Measurements from ENCODE around the gene B3GNT3. TPM values are rescaled to one million over a fixed set of nuclear protein-coding genes. Genes with fewer than 3 reads are reported as not detected.

Gene B3GNT3
- total RNA-seq, 2 experiments from 2014 or later, result 0.75 to 0.95 TPM

- Mint-ChIP-seq H3K4me3 (no peak overlapping the region), H3K9me3 (ENCODE audit: low read depth) (no peaks in the 10 kb centered on the region), H3K27me3 (no peaks in the 10 kb centered on the region), H3K27ac (no peak overlapping the region), H3K36me3 (ENCODE audit: low read depth) (peaks cover 44% of the 10 kb centered on the region), H3K4me1 (peaks cover 6% of the 10 kb centered on the region)
- DNase-seq (peak; percentile 87), ATAC-seq (peak; percentile 73)
- intact Hi-C loops (cut with DNase I, micrococcal nuclease), result loop anchor here (1.0 to 5.0 kb wide), 5 partner anchors 70 to 177 kb away; partner anchors contain the start of gene RPL18A (in 1 of the 2)
- POLR2A ChIA-PET, result interaction anchor here (0.5 kb wide), 1 partner anchor 38 kb away, joined by 3 read pairs; no protein-coding TSS in a partner anchor
- CTCF ChIA-PET, result interaction anchor here (0.6 to 1.9 kb wide), 7 partner anchors 18 to 289 kb away, joined by 3 to 9 read pairs (median 3); no protein-coding TSS in a partner anchor
These were observed 10.5 kb upstream of the B3GNT3 start for GRCh38 chr19:17784201-17785008.

GRCh38 chr19:17787274-17787913, 7.5 kb upstream of the B3GNT3 start:
- no peak for DNase-seq
- intact Hi-C loops (cut with DNase I, micrococcal nuclease), result no loop called here
- POLR2A ChIA-PET, result no interaction called here

GRCh38 chr19:17788632-17789031, 6.3 kb upstream of the B3GNT3 start:
- H3K4me3 Mint-ChIP-seq, result no peak overlapping the region
- no peak for ATAC-seq
- ChIA-PET POLR2A (no interaction called here), CTCF (no interaction called here)
- H3K36me3 Mint-ChIP-seq (ENCODE audit: low read depth), result peaks cover 32% of the 10 kb centered on the region
- intact Hi-C loops (cut with DNase I, micrococcal nuclease), result no loop called here
- no peak for DNase-seq
- peaks cover 28% of the 10 kb centered on the region for H3K4me1 Mint-ChIP-seq
- H3K27ac Mint-ChIP-seq, result no peak overlapping the region
- no peaks in the 10 kb centered on the region for H3K9me3 Mint-ChIP-seq (ENCODE audit: low read depth)
- no peaks in the 10 kb centered on the region for H3K27me3 Mint-ChIP-seq

More at GRCh38 chr19:17787274-17787913, 7.5 kb upstream of the B3GNT3 start:
- Mint-ChIP-seq H3K9me3 (ENCODE audit: low read depth) (no peaks in the 10 kb centered on the region), H3K27me3 (no peaks in the 10 kb centered on the region), H3K4me3 (no peak overlapping the region), H3K27ac (no peak overlapping the region), H3K4me1 (peaks cover 22% of the 10 kb centered on the region), H3K36me3 (ENCODE audit: low read depth) (peaks cover 36% of the 10 kb centered on the region)
- no peak for ATAC-seq
- CTCF ChIA-PET, result interaction anchor here (0.5 to 0.7 kb wide), 2 partner anchors 14 to 67 kb away, joined by 3 to 4 read pairs; no protein-coding TSS in a partner anchor

- intact Hi-C loops (cut with DNase I, micrococcal nuclease), result no loop called here
- no peak for ATAC-seq
These were observed 4.7 kb upstream of the B3GNT3 start for GRCh38 chr19:17790059-17790780.

GRCh38 chr19:17794412-17794730, 567 bp upstream of the B3GNT3 start:
- POLR2A ChIA-PET, result no interaction called here
- ATAC-seq, result no peak
- CTCF ChIA-PET, result interaction anchor here (0.8 to 1.4 kb wide), 4 partner anchors 11 to 189 kb away, joined by 3 to 4 read pairs (median 4); partner anchors contain the start of gene RPL18A
- H3K4me1 Mint-ChIP-seq, result peaks cover 58% of the 10 kb centered on the region
- H3K27me3 Mint-ChIP-seq, result no peaks in the 10 kb centered on the region
- peak overlapping the region; percentile 60 for H3K4me3 Mint-ChIP-seq
- DNase-seq, result no peak
- intact Hi-C loops (cut with DNase I, micrococcal nuclease), result no loop called here
- H3K27ac Mint-ChIP-seq, result peak overlapping the region; percentile 19
- peaks cover 2% of the 10 kb centered on the region for H3K36me3 Mint-ChIP-seq (ENCODE audit: low read depth)
- no peaks in the 10 kb centered on the region for H3K9me3 Mint-ChIP-seq (ENCODE audit: low read depth)

More at GRCh38 chr19:17790059-17790780, 4.7 kb upstream of the B3GNT3 start:
- peak; percentile 33 for DNase-seq
- H3K36me3 Mint-ChIP-seq (ENCODE audit: low read depth), result peaks cover 22% of the 10 kb centered on the region
- CTCF ChIA-PET, result interaction anchor here (0.7 to 2.0 kb wide), 4 partner anchors 9 to 86 kb away, joined by 3 to 5 read pairs (median 5); no protein-coding TSS in a partner anchor
- POLR2A ChIA-PET, result interaction anchor here (0.8 kb wide), 1 partner anchor 179 kb away, joined by 3 read pairs; no protein-coding TSS in a partner anchor
- no peak overlapping the region for H3K27ac Mint-ChIP-seq
- no peaks in the 10 kb centered on the region for H3K27me3 Mint-ChIP-seq
- H3K4me3 Mint-ChIP-seq, result no peak overlapping the region
- H3K9me3 Mint-ChIP-seq (ENCODE audit: low read depth), result no peaks in the 10 kb centered on the region
- peaks cover 29% of the 10 kb centered on the region for H3K4me1 Mint-ChIP-seq

GRCh38 chr19:17795495-17795856, 538 bp downstream of the B3GNT3 start:
- no peaks in the 10 kb centered on the region for H3K27me3 Mint-ChIP-seq
- H3K4me1 Mint-ChIP-seq, result peaks cover 51% of the 10 kb centered on the region
- CTCF ChIA-PET, result interaction anchor here (0.6 to 1.2 kb wide), 4 partner anchors 64 to 575 kb away, joined by 3 to 6 read pairs (median 4); partner anchors contain the start of gene RPL18A
- ATAC-seq, result no peak
- POLR2A ChIA-PET, result interaction anchor here (0.7 kb wide), 1 partner anchor 11 kb away, joined by 8 read pairs; no protein-coding TSS in a partner anchor
- intact Hi-C loops (cut with DNase I, micrococcal nuclease), result loop anchor here (5.0 kb wide), 2 partner anchors 62 to 137 kb away; partner anchors contain the start of genes CCDC124 (in 1 of the 2) and RPL18A (in 1 of the 2)
- no peak overlapping the region for H3K27ac Mint-ChIP-seq
- H3K36me3 Mint-ChIP-seq (ENCODE audit: low read depth), result no peaks in the 10 kb centered on the region
- no peaks in the 10 kb centered on the region for H3K9me3 Mint-ChIP-seq (ENCODE audit: low read depth)
- H3K4me3 Mint-ChIP-seq, result peak overlapping the region; percentile 60
- DNase-seq, result no peak

GRCh38 chr19:17796013-17796837, 1.3 kb downstream of the B3GNT3 start:
- intact Hi-C loops (cut with DNase I, micrococcal nuclease), result loop anchor here (5.0 kb wide), 2 partner anchors 61 to 136 kb away; partner anchors contain the start of genes CCDC124 (in 1 of the 2) and RPL18A (in 1 of the 2)

GRCh38 chr19:17796838-17797423, 2.0 kb downstream of the B3GNT3 start:
- Mint-ChIP-seq H3K27me3 (no peaks in the 10 kb centered on the region), H3K36me3 (ENCODE audit: low read depth) (no peaks in the 10 kb centered on the region), H3K9me3 (ENCODE audit: low read depth) (no peaks in the 10 kb centered on the region), H3K4me1 (peaks cover 44% of the 10 kb centered on the region), H3K27ac (peak overlapping the region; percentile 63), H3K4me3 (no peak overlapping the region)
- DNase-seq (no peak), ATAC-seq (no peak)
- ChIA-PET CTCF (interaction anchor here (0.8 to 1.2 kb wide), 5 partner anchors 14 to 356 kb away, joined by 3 to 7 read pairs (median 4); partner anchors contain the start of genes CCDC124, JAK3 and RPL18A), POLR2A (interaction anchor here (0.5 kb wide), 1 partner anchor 9 kb away, joined by 3 read pairs; no protein-coding TSS in a partner anchor)
- intact Hi-C loops (cut with DNase I, micrococcal nuclease), result loop anchor here (1.0 to 5.0 kb wide), 3 partner anchors 51 to 135 kb away; partner anchors contain the start of genes CCDC124 (in 1 of the 2) and RPL18A (in 1 of the 2)

More at GRCh38 chr19:17796013-17796837, 1.3 kb downstream of the B3GNT3 start:
- Mint-ChIP-seq H3K4me3 (peak overlapping the region; percentile 60), H3K36me3 (ENCODE audit: low read depth) (no peaks in the 10 kb centered on the region), H3K9me3 (ENCODE audit: low read depth) (no peaks in the 10 kb centered on the region), H3K27me3 (no peaks in the 10 kb centered on the region), H3K27ac (peak overlapping the region; percentile 6), H3K4me1 (peaks cover 51% of the 10 kb centered on the region)
- ATAC-seq, result no peak
- ChIA-PET POLR2A (no interaction called here), CTCF (interaction anchor here (0.6 to 1.2 kb wide), 7 partner anchors 13 to 355 kb away, joined by 3 to 7 read pairs (median 4); partner anchors contain the start of genes CCDC124, JAK3 and RPL18A)
- DNase-seq, result no peak

- H3K27ac Mint-ChIP-seq, result peak overlapping the region; percentile 63
- no peaks in the 10 kb centered on the region for H3K9me3 Mint-ChIP-seq (ENCODE audit: low read depth)
- peaks cover 45% of the 10 kb centered on the region for H3K4me1 Mint-ChIP-seq
- peak; percentile 89 for DNase-seq
- no peak overlapping the region for H3K4me3 Mint-ChIP-seq
- ATAC-seq, result peak; percentile 95
- POLR2A ChIA-PET, result interaction anchor here (0.5 kb wide), 1 partner anchor 8 kb away, joined by 3 read pairs; no protein-coding TSS in a partner anchor
- CTCF ChIA-PET, result interaction anchor here (0.6 to 1.2 kb wide), 4 partner anchors 15 to 356 kb away, joined by 3 to 7 read pairs (median 4); partner anchors contain the start of genes CCDC124 and JAK3
- no peaks in the 10 kb centered on the region for H3K36me3 Mint-ChIP-seq (ENCODE audit: low read depth)
- H3K27me3 Mint-ChIP-seq, result no peaks in the 10 kb centered on the region
- intact Hi-C loops (cut with DNase I, micrococcal nuclease), result loop anchor here (1.0 to 5.0 kb wide), 3 partner anchors 51 to 135 kb away; partner anchors contain the start of genes CCDC124 (in 1 of the 2) and RPL18A (in 1 of the 2)
These were observed 2.7 kb downstream of the B3GNT3 start for GRCh38 chr19:17797424-17798201.
